Endodermal cell (in vitro differentiated cells): ENCODE data around the gene NRXN3. TPM values are rescaled to one million over a fixed set of nuclear protein-coding genes. Genes with fewer than 3 reads are reported as not detected.

ENCODE experiments used
- DNase-seq: peaks from one replicate; pipeline ENCODE4 v3.0.0-alpha.2; 2017
- H3K27ac ChIP-seq: 2 replicates; pipeline ENCODE4 v1.5.1; 2013; ENCODE audit warnings: mild to moderate bottlenecking, low read depth, low read length, moderate library complexity
- H3K27me3 ChIP-seq: 2 replicates; pipeline ENCODE4 v1.6.1; 2013; ENCODE audit warnings: mild to moderate bottlenecking, low read length, moderate library complexity; ENCODE audit not compliant: insufficient read depth, control insufficient read depth, poor library complexity, severe bottlenecking
- H3K36me3 ChIP-seq: 2 replicates; pipeline ENCODE4 v1.7.0; 2013; ENCODE audit warnings: mild to moderate bottlenecking, low read length, moderate library complexity; ENCODE audit not compliant: control insufficient read depth, insufficient read depth
- H3K4me1 ChIP-seq: one replicate; pipeline ENCODE4 v1.7.0; 2013; ENCODE audit warnings: low read length; ENCODE audit not compliant: control insufficient read depth, insufficient read depth
- H3K4me3 ChIP-seq: 2 replicates; pipeline ENCODE4 v1.5.1; 2013; ENCODE audit warnings: mild to moderate bottlenecking, low read length, moderate library complexity
- H3K9ac ChIP-seq: 2 replicates; pipeline ENCODE4 v1.6.1; 2013; ENCODE audit warnings: mild to moderate bottlenecking, low read length, moderate library complexity; ENCODE audit not compliant: poor library complexity, severe bottlenecking; ENCODE audit errors: extremely low read depth
- H3K9me3 ChIP-seq: 2 replicates; pipeline ENCODE4 v1.6.1; 2013; ENCODE audit warnings: mild to moderate bottlenecking, low read length, moderate library complexity; ENCODE audit not compliant: control insufficient read depth
- H3K27ac Mint-ChIP-seq: 2 replicates; pipeline ENCODE4 v1.8.0; 2020; ENCODE audit warnings: mixed read lengths
- H3K27me3 Mint-ChIP-seq: 2 replicates; pipeline ENCODE4 v1.8.0; 2021; ENCODE audit warnings: mild to moderate bottlenecking, mixed read lengths; ENCODE audit not compliant: insufficient read depth
- H3K36me3 Mint-ChIP-seq: 2 replicates; pipeline ENCODE4 v1.8.0; 2020; ENCODE audit warnings: low read depth, mixed read lengths
- H3K4me1 Mint-ChIP-seq: 2 replicates; pipeline ENCODE4 v1.8.0; 2020; ENCODE audit warnings: mixed read lengths
- H3K4me3 Mint-ChIP-seq: 2 replicates; pipeline ENCODE4 v1.8.0; 2020; ENCODE audit warnings: mild to moderate bottlenecking, moderate library complexity, mixed read lengths
- H3K9me3 Mint-ChIP-seq: 2 replicates; pipeline ENCODE4 v1.8.0; 2020; ENCODE audit warnings: mild to moderate bottlenecking, mixed read lengths
- WGBS, 2 experiments: methylation state at CpG; one replicate each; pipeline versions ENCODE4 v1.1.5 to v1.1.7; 2013; ENCODE audit warnings: missing lambda C conversion rate in 2 of 2, mixed read lengths in 1 of 2; ENCODE audit not compliant: insufficient coverage in 1 of 2, insufficient read length in 1 of 2; 5-methylcytosine and 5-hydroxymethylcytosine counted together
- total RNA-seq, 2 donors: library from RNA; stranded (reverse); fragmentation: NEBNext Ultra II Directional in 1 of 2; extraction: Animal tissue kit (Norgen Biotek cat#: 25700) in 1 of 2; gene quantifications; 2 replicates in 1 of 2; 3 replicates in 1 of 2; pipeline ENCODE4 v1.2.1, GENCODE V29; 2021
- TF ChIP-seq, protein P1 (sequence below): fragments of 200-600 bp; sonication (generic); conservative IDR thresholded peaks from 2 replicates; pipeline ENCODE4 v1.5.0; 2021; ENCODE audit warnings: antibody characterized with exemption, mild to moderate bottlenecking

The NRXN3 gene
- total RNA-seq, 2 donors from 2014 or later, result 20.9 to 21.4 TPM

- H3K27me3 ChIP-seq, result no peaks in the 10 kb centered on the region
- H3K36me3 ChIP-seq, result no peaks in the 10 kb centered on the region
- no peak overlapping the region for H3K9ac ChIP-seq
- 92 to 93% methylated on average over 2 of the region's 2 CpGs for WGBS, 2 experiments
- no peak overlapping the region for H3K4me3 ChIP-seq
- no peak overlapping the region for H3K27ac ChIP-seq
- H3K4me3 Mint-ChIP-seq, result no peak overlapping the region
- H3K4me1 ChIP-seq, result no peaks in the 10 kb centered on the region
- no peaks in the 10 kb centered on the region for H3K9me3 Mint-ChIP-seq
- TF ChIP-seq, protein P1, sequence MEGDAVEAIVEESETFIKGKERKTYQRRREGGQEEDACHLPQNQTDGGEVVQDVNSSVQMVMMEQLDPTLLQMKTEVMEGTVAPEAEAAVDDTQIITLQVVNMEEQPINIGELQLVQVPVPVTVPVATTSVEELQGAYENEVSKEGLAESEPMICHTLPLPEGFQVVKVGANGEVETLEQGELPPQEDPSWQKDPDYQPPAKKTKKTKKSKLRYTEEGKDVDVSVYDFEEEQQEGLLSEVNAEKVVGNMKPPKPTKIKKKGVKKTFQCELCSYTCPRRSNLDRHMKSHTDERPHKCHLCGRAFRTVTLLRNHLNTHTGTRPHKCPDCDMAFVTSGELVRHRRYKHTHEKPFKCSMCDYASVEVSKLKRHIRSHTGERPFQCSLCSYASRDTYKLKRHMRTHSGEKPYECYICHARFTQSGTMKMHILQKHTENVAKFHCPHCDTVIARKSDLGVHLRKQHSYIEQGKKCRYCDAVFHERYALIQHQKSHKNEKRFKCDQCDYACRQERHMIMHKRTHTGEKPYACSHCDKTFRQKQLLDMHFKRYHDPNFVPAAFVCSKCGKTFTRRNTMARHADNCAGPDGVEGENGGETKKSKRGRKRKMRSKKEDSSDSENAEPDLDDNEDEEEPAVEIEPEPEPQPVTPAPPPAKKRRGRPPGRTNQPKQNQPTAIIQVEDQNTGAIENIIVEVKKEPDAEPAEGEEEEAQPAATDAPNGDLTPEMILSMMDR, result no peak
- H3K36me3 Mint-ChIP-seq, result no peaks in the 10 kb centered on the region
- no peak overlapping the region for H3K27ac Mint-ChIP-seq
- no peaks in the 10 kb centered on the region for H3K9me3 ChIP-seq
- no peak for DNase-seq
- H3K27me3 Mint-ChIP-seq, result no peaks in the 10 kb centered on the region
- H3K4me1 Mint-ChIP-seq, result peaks cover 12% of the 10 kb centered on the region
Measured at GRCh38 chr14:79826362-79826761, 1656.2 kb downstream of the NRXN3 start.

DNA sequence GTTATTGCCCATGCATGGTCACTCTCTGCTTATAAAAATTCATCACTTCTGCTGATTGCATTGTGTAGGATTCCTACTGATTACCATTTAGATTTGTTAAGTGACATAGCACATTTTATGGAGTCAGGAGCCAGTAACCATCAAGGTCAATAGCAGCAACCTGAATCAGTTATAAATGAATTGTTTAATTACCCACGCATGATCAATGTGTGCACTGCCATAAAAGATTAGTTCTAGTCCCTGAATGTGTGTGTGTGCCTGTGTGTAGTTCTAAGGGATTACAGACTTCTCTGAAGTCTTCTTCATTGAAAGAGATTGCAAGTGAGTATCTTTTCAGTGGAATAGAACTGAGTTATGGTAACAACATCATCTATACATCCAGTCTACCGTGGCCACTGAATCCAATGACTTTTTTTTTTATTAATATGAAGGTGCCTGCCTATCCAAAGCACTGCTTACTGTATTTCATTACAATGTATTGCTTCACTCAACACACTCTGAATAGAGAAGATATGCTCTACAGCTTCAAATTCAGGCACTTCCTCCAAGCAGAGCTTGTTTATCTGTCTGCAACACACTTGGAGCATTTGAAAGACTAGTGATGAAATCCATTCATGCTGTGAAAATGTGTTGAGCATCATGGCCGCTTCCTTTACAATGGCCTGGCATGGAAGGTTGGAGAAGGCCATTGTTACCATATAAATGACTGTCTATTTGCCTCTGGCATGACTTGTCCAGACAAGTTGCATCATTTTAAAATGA is 1659.4 kb downstream of the NRXN3 start:
- WGBS, 2 experiments, result 73 to 94% methylated on average over 2 to 3 of the region's 3 CpGs
- H3K27me3 ChIP-seq, result no peaks in the 10 kb centered on the region

DNA sequence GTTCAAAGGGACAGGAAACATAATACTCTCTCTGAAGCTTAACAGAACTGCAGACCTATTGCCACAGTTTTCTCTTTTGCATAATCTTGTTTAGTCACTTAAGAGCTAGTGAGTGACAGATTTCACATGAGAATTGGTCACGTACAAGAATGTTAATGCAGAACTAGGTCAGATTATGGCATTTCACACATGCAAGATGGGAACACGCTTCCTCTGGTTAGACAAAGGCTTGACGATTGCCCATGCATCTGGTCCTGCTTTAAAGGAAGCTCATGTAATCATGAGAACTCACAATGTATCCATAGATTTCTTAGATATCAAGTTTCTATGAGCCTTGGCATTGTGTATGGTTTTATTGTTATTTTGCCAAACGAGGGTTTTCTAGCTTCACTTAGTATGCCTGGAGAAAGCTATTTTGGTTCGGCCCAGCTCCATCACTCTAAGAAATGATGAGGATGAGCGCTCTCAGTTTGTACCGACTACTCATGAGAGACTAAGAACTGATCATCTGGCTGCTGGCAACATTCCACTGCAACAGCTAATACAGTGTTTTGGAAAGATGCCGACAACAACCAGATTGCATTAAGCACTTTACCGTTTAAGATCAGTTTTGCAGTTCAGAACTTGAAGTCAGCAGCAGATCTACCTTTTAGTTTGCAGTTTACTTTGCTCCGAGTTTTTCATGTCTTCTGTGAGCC is 1661.2 kb downstream of the NRXN3 start:
- no peaks in the 10 kb centered on the region for H3K27me3 ChIP-seq

More for the DNA sequence above, 1659.4 kb downstream of the NRXN3 start:
- H3K9ac ChIP-seq, result no peak overlapping the region
- Mint-ChIP-seq H3K9me3 (no peaks in the 10 kb centered on the region), H3K4me1 (peaks cover 10% of the 10 kb centered on the region), H3K4me3 (no peak overlapping the region), H3K27me3 (no peaks in the 10 kb centered on the region), H3K36me3 (no peaks in the 10 kb centered on the region), H3K27ac (no peak overlapping the region)
- DNase-seq, result no peak
- no peaks in the 10 kb centered on the region for H3K4me1 ChIP-seq
- no peaks in the 10 kb centered on the region for H3K9me3 ChIP-seq
- TF ChIP-seq, protein P1, result no peak
- no peak overlapping the region for H3K27ac ChIP-seq
- no peaks in the 10 kb centered on the region for H3K36me3 ChIP-seq
- H3K4me3 ChIP-seq, result no peak overlapping the region

More for the DNA sequence above, 1661.2 kb downstream of the NRXN3 start:
- Mint-ChIP-seq H3K4me3 (no peak overlapping the region), H3K36me3 (no peaks in the 10 kb centered on the region), H3K4me1 (peaks cover 9% of the 10 kb centered on the region), H3K9me3 (no peaks in the 10 kb centered on the region), H3K27me3 (no peaks in the 10 kb centered on the region), H3K27ac (no peak overlapping the region)
- Histone ChIP-seq H3K27ac (no peak overlapping the region), H3K4me1 (no peaks in the 10 kb centered on the region), H3K9ac (no peak overlapping the region), H3K36me3 (no peaks in the 10 kb centered on the region), H3K4me3 (no peak overlapping the region), H3K9me3 (no peaks in the 10 kb centered on the region)
- DNase-seq, result no peak
- WGBS, 2 experiments, result 93 to 94% methylated on average over 9 to 10 of the region's 10 CpGs
- TF ChIP-seq, protein P1, result no peak
